Mononuclear cell (primary cell): ENCODE measurements around the gene SOCS7. TPM values are rescaled to one million over a fixed set of nuclear protein-coding genes. Genes with fewer than 3 reads are reported as not detected.

ENCODE experiments used
- H3K27me3 ChIP-seq: 2 replicates; pipeline ENCODE4 v1.6.0; 2011; ENCODE audit warnings: low read length, control low read depth; ENCODE audit not compliant: insufficient read depth
- H3K4me1 ChIP-seq: 2 replicates; pipeline ENCODE4 v1.5.1; 2011; ENCODE audit warnings: mild to moderate bottlenecking, low read length, control low read depth; ENCODE audit not compliant: insufficient read depth
- H3K4me3 ChIP-seq: 2 replicates; pipeline ENCODE4 v1.5.1; 2011; ENCODE audit warnings: mild to moderate bottlenecking, low read length, moderate library complexity
- H3K9me3 ChIP-seq: 2 replicates; pipeline ENCODE4 v1.5.1; 2011; ENCODE audit warnings: low read depth, mild to moderate bottlenecking, control low read depth, low read length
- total RNA-seq: library from RNA; depleted of rRNA; stranded (reverse); fragments of >200 nt; gene quantifications from one replicate; pipeline ENCODE4 v1.2.3, GENCODE V29; 2012

The SOCS7 gene
- total RNA-seq, 1 donor = 13.6 TPM

- Histone ChIP-seq H3K27me3 (no peaks in the 10 kb centered on the region), H3K9me3 (no peaks in the 10 kb centered on the region), H3K4me1 (peaks cover 12% of the 10 kb centered on the region), H3K4me3 (no peak overlapping the region)
These were observed 20.7 kb upstream of the SOCS7 start for GRCh38 chr17:38330941-38331411.

- Histone ChIP-seq H3K4me3 (no peak overlapping the region), H3K4me1 (no peaks in the 10 kb centered on the region), H3K27me3 (no peaks in the 10 kb centered on the region), H3K9me3 (no peaks in the 10 kb centered on the region)
These were observed 18.9 kb upstream of the SOCS7 start for GRCh38 chr17:38332735-38333134.

- Histone ChIP-seq H3K4me3 (no peak overlapping the region), H3K27me3 (no peaks in the 10 kb centered on the region), H3K9me3 (no peaks in the 10 kb centered on the region), H3K4me1 (no peaks in the 10 kb centered on the region)
These were observed 17.9 kb upstream of the SOCS7 start for GRCh38 chr17:38333635-38334295.

- Histone ChIP-seq H3K4me3 (no peak overlapping the region), H3K9me3 (no peaks in the 10 kb centered on the region), H3K4me1 (no peaks in the 10 kb centered on the region), H3K27me3 (no peaks in the 10 kb centered on the region)
These were observed 16.9 kb upstream of the SOCS7 start for GRCh38 chr17:38334480-38335364.

GRCh38 chr17:38336838-38337237, 14.8 kb upstream of the SOCS7 start:
- Histone ChIP-seq H3K27me3 (no peaks in the 10 kb centered on the region), H3K4me3 (no peak overlapping the region), H3K4me1 (no peaks in the 10 kb centered on the region), H3K9me3 (no peaks in the 10 kb centered on the region)

- H3K27me3 ChIP-seq = no peaks in the 10 kb centered on the region
- no peak overlapping the region for H3K4me3 ChIP-seq
- no peaks in the 10 kb centered on the region for H3K9me3 ChIP-seq
- no peaks in the 10 kb centered on the region for H3K4me1 ChIP-seq
These were observed 13.6 kb upstream of the SOCS7 start for GRCh38 chr17:38338053-38338452.

- H3K27me3 ChIP-seq = no peaks in the 10 kb centered on the region
- no peak overlapping the region for H3K4me3 ChIP-seq
- H3K4me1 ChIP-seq = no peaks in the 10 kb centered on the region
- no peaks in the 10 kb centered on the region for H3K9me3 ChIP-seq
These were observed 13.1 kb upstream of the SOCS7 start for GRCh38 chr17:38338535-38338934.

GRCh38 chr17:38339891-38340290, 11.8 kb upstream of the SOCS7 start:
- Histone ChIP-seq H3K4me1 (no peaks in the 10 kb centered on the region), H3K4me3 (no peak overlapping the region), H3K27me3 (no peaks in the 10 kb centered on the region), H3K9me3 (no peaks in the 10 kb centered on the region)

- H3K4me1 ChIP-seq = no peaks in the 10 kb centered on the region
- no peaks in the 10 kb centered on the region for H3K9me3 ChIP-seq
- no peaks in the 10 kb centered on the region for H3K27me3 ChIP-seq
- no peak overlapping the region for H3K4me3 ChIP-seq
These were observed 10.5 kb upstream of the SOCS7 start for GRCh38 chr17:38341035-38341721.

- H3K4me3 ChIP-seq = no peak overlapping the region
- H3K27me3 ChIP-seq = no peaks in the 10 kb centered on the region
- no peaks in the 10 kb centered on the region for H3K4me1 ChIP-seq
- no peaks in the 10 kb centered on the region for H3K9me3 ChIP-seq
These were observed 8.6 kb upstream of the SOCS7 start for GRCh38 chr17:38342886-38343607.

GRCh38 chr17:38343608-38344419, 7.8 kb upstream of the SOCS7 start, which contains the start of gene GPR179:
GPR179 (minus strand) TSS chr17:38343956; CDS start chr17:38343789, 167 bp downstream.
- Histone ChIP-seq H3K4me3 (no peak within 1 kb of the TSS), H3K27me3 (no peaks in the 10 kb centered on the region), H3K9me3 (no peaks in the 10 kb centered on the region), H3K4me1 (no peaks in the 10 kb centered on the region)

GRCh38 chr17:38344420-38344745, 7.3 kb upstream of the SOCS7 start:
- Histone ChIP-seq H3K4me1 (no peaks in the 10 kb centered on the region), H3K27me3 (no peaks in the 10 kb centered on the region), H3K9me3 (no peaks in the 10 kb centered on the region), H3K4me3 (no peak overlapping the region)

GRCh38 chr17:38345743-38346142, 5.9 kb upstream of the SOCS7 start:
- H3K4me3 ChIP-seq = no peak overlapping the region
- no peaks in the 10 kb centered on the region for H3K27me3 ChIP-seq
- H3K4me1 ChIP-seq = no peaks in the 10 kb centered on the region
- H3K9me3 ChIP-seq = no peaks in the 10 kb centered on the region

- Histone ChIP-seq H3K4me1 (peaks cover 17% of the 10 kb centered on the region), H3K9me3 (no peaks in the 10 kb centered on the region), H3K27me3 (no peaks in the 10 kb centered on the region), H3K4me3 (no peak overlapping the region)
These were observed 2.4 kb upstream of the SOCS7 start for GRCh38 chr17:38349097-38349730.
